SK-N-SH (cell line): ENCODE data around the gene DYRK1A. TPM values are rescaled to one million over a fixed set of nuclear protein-coding genes. Genes with fewer than 3 reads are reported as not detected.

Experiments used
- CTCF ChIA-PET: fragments of 300-600, 350-600 bp; formaldehyde crosslinking; extraction: SDS; loops from one replicate; lab custom pipeline; 2021; lab: Yijun Ruan, JAX
- POLR2A ChIA-PET: fragments of 350-600 bp; sonication (Branson Sonifier 250); formaldehyde crosslinking; extraction: SDS; loops from one replicate; lab custom pipeline; 2020; ENCODE audit warnings: antibody characterized with exemption, inconsistent platforms; lab: Yijun Ruan, JAX
- DNase-seq: peaks from one replicate; pipeline ENCODE4 v3.0.0; 2012
- H2AFZ ChIP-seq: fragments of 200-600 bp; sonication (generic); 2 replicates; pipeline ENCODE4 v1.8.1; 2016; ENCODE audit warnings: antibody characterized with exemption, mild to moderate bottlenecking, low read depth
- H3F3A ChIP-seq: fragments of 200-600 bp; sonication (generic); replicated peaks from 2 replicates; pipeline ENCODE3; 2016; ENCODE audit warnings: antibody characterized with exemption, mild to moderate bottlenecking; ENCODE audit not compliant: insufficient read depth
- H3K27ac ChIP-seq, 2 experiments: fragments of 200-500 bp in 1 of 2; fragments of 200-600 bp in 1 of 2; sonication (Bioruptor generic) in 1 of 2; sonication (generic), shearing (Covaris generic) in 1 of 2; 2 replicates each; pipeline versions ENCODE4 v1.5.1 to v1.6.1; 2014 to 2016; ENCODE audit warnings: low read depth in 2 of 2, inconsistent platforms in 1 of 2, low read length in 1 of 2, mild to moderate bottlenecking in 1 of 2, mixed read lengths in 1 of 2
- H3K27me3 ChIP-seq: fragments of 200-600 bp; sonication (generic), shearing (Covaris generic); 2 replicates; pipeline ENCODE4 v1.6.1; 2016; ENCODE audit warnings: mixed run types; ENCODE audit not compliant: insufficient read depth
- H3K36me3 ChIP-seq, 2 experiments: fragments of 200-500 bp in 1 of 2; fragments of 200-600 bp in 1 of 2; sonication (Bioruptor generic) in 1 of 2; sonication (generic) in 1 of 2; replicated peaks in 1 of 2; 2 replicates each; pipeline versions ENCODE3 to v1.5.1; 2014 to 2016; ENCODE audit warnings: low read length in 1 of 2, mild to moderate bottlenecking in 1 of 2; ENCODE audit not compliant: insufficient read depth in 2 of 2, control insufficient read depth in 1 of 2
- H3K4me1 ChIP-seq, 2 experiments: fragments of 200-500 bp in 1 of 2; fragments of 200-600 bp in 1 of 2; sonication (Bioruptor generic) in 1 of 2; sonication (generic), shearing (Covaris generic) in 1 of 2; 2 replicates each; pipeline versions ENCODE4 v1.5.1 to v1.6.1; 2014 to 2016; ENCODE audit warnings: low read depth in 1 of 2, low read length in 1 of 2, mixed run types in 1 of 2; ENCODE audit not compliant: insufficient read depth in 2 of 2, control insufficient read depth in 1 of 2
- H3K4me2 ChIP-seq: fragments of 200-600 bp; sonication (generic), shearing (Covaris generic); 2 replicates; pipeline ENCODE4 v1.6.1; 2017; ENCODE audit warnings: mixed run types
- H3K4me3 ChIP-seq, 2 experiments: fragments of 200-500 bp in 1 of 2; fragments of 200-600 bp in 1 of 2; sonication (Bioruptor generic) in 1 of 2; sonication (generic), shearing (Covaris generic) in 1 of 2; 2 replicates each; pipeline versions ENCODE4 v1.5.1 to v1.8.1; 2014 to 2016; ENCODE audit warnings: low read depth in 2 of 2, inconsistent platforms in 1 of 2, low read length in 1 of 2, mild to moderate bottlenecking in 1 of 2, mixed read lengths in 1 of 2, moderate library complexity in 1 of 2
- H3K79me2 ChIP-seq: fragments of 200-600 bp; sonication (generic); 2 replicates; pipeline ENCODE4 v1.8.1; 2017; ENCODE audit warnings: mild to moderate bottlenecking; ENCODE audit not compliant: insufficient read depth
- H3K9ac ChIP-seq: fragments of 200-600 bp; sonication (generic); 2 replicates; pipeline ENCODE4 v1.6.1; 2017; ENCODE audit warnings: mixed run types
- H3K9me2 ChIP-seq: fragments of 200-600 bp; sonication (generic); 2 replicates; pipeline ENCODE4 v1.6.1; 2017; ENCODE audit warnings: mixed run types
- H3K9me3 ChIP-seq: fragments of 200-600 bp; sonication (generic); 2 replicates; pipeline ENCODE4 v1.6.1; 2017; ENCODE audit warnings: mixed run types, mild to moderate bottlenecking, moderate library complexity
- H4K20me1 ChIP-seq: fragments of 200-600 bp; sonication (generic); 2 replicates; pipeline ENCODE4 v1.6.1; 2017; ENCODE audit warnings: mild to moderate bottlenecking, mixed run types; ENCODE audit not compliant: insufficient read depth
- CHD2 ChIP-seq: fragments of 150-350 bp; IDR thresholded peaks from 2 replicates; pipeline ENCODE4 v1.6.1; 2018; ENCODE audit warnings: low read length; ENCODE audit not compliant: partially characterized antibody
- CTCF ChIP-seq: fragments of 200-600 bp; sonication (generic); IDR thresholded peaks from 2 replicates; pipeline ENCODE4 v1.6.1; 2017; ENCODE audit warnings: antibody characterized with exemption, mild to moderate bottlenecking, moderate library complexity
- ELF1 ChIP-seq: IDR thresholded peaks from 2 replicates; pipeline ENCODE4 v1.4.0; 2012
- GABPA ChIP-seq: IDR thresholded peaks from 2 replicates; pipeline ENCODE4 v1.4.0; 2012; ENCODE audit warnings: low read depth, mild to moderate bottlenecking
- GATA2 ChIP-seq: sonication (generic); formaldehyde crosslinking; IDR thresholded peaks from 2 replicates; pipeline ENCODE4 v1.5.0; 2020; ENCODE audit warnings: mild to moderate bottlenecking, missing genetic modification reagents
- JUND ChIP-seq: IDR thresholded peaks from 2 replicates; pipeline ENCODE4 v1.4.0; 2012
- NFIC ChIP-seq: IDR thresholded peaks from 2 replicates; pipeline ENCODE4 v1.4.0; 2012; ENCODE audit warnings: borderline replicate concordance
- NRF1 ChIP-seq: IDR thresholded peaks from 2 replicates; pipeline ENCODE4 v1.6.1; 2012; ENCODE audit warnings: low read depth, mild to moderate bottlenecking, low read length
- RAD21 ChIP-seq: IDR thresholded peaks from 2 replicates; pipeline ENCODE4 v1.6.1; 2012; ENCODE audit warnings: mild to moderate bottlenecking, low read length
- TAF1 ChIP-seq: IDR thresholded peaks from 2 replicates; pipeline ENCODE4 v1.6.1; 2012; ENCODE audit warnings: low read depth, mild to moderate bottlenecking, low read length, moderate library complexity, borderline replicate concordance
- USF1 ChIP-seq: IDR thresholded peaks from 2 replicates; pipeline ENCODE4 v1.4.0; 2012; ENCODE audit warnings: low read depth, borderline replicate concordance
- ZBTB33 ChIP-seq: IDR thresholded peaks from 2 replicates; pipeline ENCODE4 v1.4.0; 2012; ENCODE audit warnings: low read depth, borderline replicate concordance
- WGBS: methylation state at CpG from one replicate; pipeline ENCODE4 v1.1.6; 2017; ENCODE audit warnings: low lambda C conversion rate; 5-methylcytosine and 5-hydroxymethylcytosine counted together
- polyA plus RNA-seq, 3 experiments: library from polyadenylated mRNA; depleted of rRNA; stranded (reverse); fragments of >200 nt; gene quantifications; 2 replicates each; pipeline ENCODE4 v1.2.3, GENCODE V29; 2012

DYRK1A gene
- polyA plus RNA-seq, 1 of the 3 experiments (the other 2 are of a cell fraction), result 19.3 TPM

GRCh38 chr21:37478794-37479193, 112.2 kb downstream of the DYRK1A start:
- Histone ChIP-seq H3K9me2 (no peaks in the 10 kb centered on the region), H2AFZ (no peak overlapping the region), H3K27me3 (no peaks in the 10 kb centered on the region), H4K20me1 (peaks cover 40% of the 10 kb centered on the region), H3K4me2 (no peak overlapping the region), H3K9ac (no peak overlapping the region), H3K36me3 (peaks cover 19 to 42% of the 10 kb centered on the region in 2 experiments)
- WGBS, result 11% methylated on average over 1 of the region's 1 CpG
- ChIA-PET POLR2A (no interaction called here), CTCF (interaction anchor here (1.1 to 1.4 kb wide), 3 partner anchors 14 to 21 kb away, joined by 3 to 6 read pairs (median 6); no protein-coding TSS in a partner anchor)
- DNase-seq, result no peak
- no peak for TF ChIP-seq ELF1
- TF ChIP-seq ZBTB33, result no peak
- no peak for TF ChIP-seq USF1
- TF ChIP-seq CHD2, result no peak
- TF ChIP-seq GATA2 (CRISPR knock-in tag), result no peak
- TF ChIP-seq CTCF, result no peak
- TF ChIP-seq TAF1, result no peak
- TF ChIP-seq JUND, result no peak
- TF ChIP-seq, all 33 proteins: peak for 0
- peak overlapping the region in 1 of 2 experiments; percentile 34; a peak in 1 of 4 replicates for H3K27ac ChIP-seq
- no peak overlapping the region for H3K4me3 ChIP-seq
- peaks cover 6% of the 10 kb centered on the region for H3F3A ChIP-seq
- peaks cover 0 to 17% of the 10 kb centered on the region in 2 experiments; a peak in 2 of 4 replicates for H3K4me1 ChIP-seq
- no peaks in the 10 kb centered on the region for H3K9me3 ChIP-seq
- peaks cover 76% of the 10 kb centered on the region for H3K79me2 ChIP-seq

- TF ChIP-seq GATA2 (CRISPR knock-in tag) (no peak), RAD21 (no peak), NFIC (no peak), NRF1 (no peak), GABPA (no peak)
- no peak overlapping the region for H2AFZ ChIP-seq
- peaks cover 0 to 6% of the 10 kb centered on the region in 2 experiments; a peak in 2 of 4 replicates for H3K4me1 ChIP-seq
- H3F3A ChIP-seq, result no peaks in the 10 kb centered on the region
- no peaks in the 10 kb centered on the region for H3K9me2 ChIP-seq
- WGBS, result 96% methylated on average over 5 of the region's 7 CpGs
- peaks cover 35 to 43% of the 10 kb centered on the region in 2 experiments for H3K36me3 ChIP-seq
- no peak overlapping the region for H3K4me2 ChIP-seq
- no peak overlapping the region for H3K27ac ChIP-seq
- H3K4me3 ChIP-seq, result no peak overlapping the region
- H3K9me3 ChIP-seq, result no peaks in the 10 kb centered on the region
- H4K20me1 ChIP-seq, result 0 out of 2 replicates have a peak, but pooled peaks cover 2% of the 10 kb centered on the region
- ChIA-PET POLR2A (no interaction called here), CTCF (interaction anchor here (1.0 to 1.4 kb wide), 4 partner anchors 11 to 264 kb away, joined by 3 read pairs; no protein-coding TSS in a partner anchor)
- H3K79me2 ChIP-seq, result peaks cover 51% of the 10 kb centered on the region
- DNase-seq, result no peak
- no peak overlapping the region for H3K9ac ChIP-seq
- H3K27me3 ChIP-seq, result no peaks in the 10 kb centered on the region
Measured at GRCh38 chr21:37483776-37484175, 117.2 kb downstream of the DYRK1A start.
